Fibroblast of skin of back (primary cell): ENCODE results near the gene MKI67.

Source experiments
- DNase-seq: peaks from one replicate; pipeline ENCODE4 v3.0.0-alpha.2; 2013

MKI67 gene

DNA sequence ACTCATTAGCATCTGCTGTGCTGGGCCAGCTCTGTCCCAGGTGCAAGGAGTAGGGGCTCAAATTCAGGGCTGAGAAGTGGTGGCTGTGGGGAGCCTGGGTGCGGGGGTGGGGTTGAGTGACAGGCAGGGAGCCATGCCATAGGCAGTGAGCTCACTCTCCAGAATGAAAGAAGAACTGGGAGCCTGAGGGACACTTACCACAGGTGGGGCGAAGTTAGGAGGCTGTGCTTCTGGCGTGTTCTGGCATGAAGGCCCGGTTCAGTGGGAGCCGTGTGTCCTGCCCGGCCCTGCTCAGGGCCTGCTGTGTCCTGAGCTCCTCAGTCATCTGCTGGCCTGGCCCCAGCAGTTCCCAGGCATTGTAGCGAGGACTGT lies 62.5 kb downstream of the MKI67 start:
- no peak for DNase-seq

DNA sequence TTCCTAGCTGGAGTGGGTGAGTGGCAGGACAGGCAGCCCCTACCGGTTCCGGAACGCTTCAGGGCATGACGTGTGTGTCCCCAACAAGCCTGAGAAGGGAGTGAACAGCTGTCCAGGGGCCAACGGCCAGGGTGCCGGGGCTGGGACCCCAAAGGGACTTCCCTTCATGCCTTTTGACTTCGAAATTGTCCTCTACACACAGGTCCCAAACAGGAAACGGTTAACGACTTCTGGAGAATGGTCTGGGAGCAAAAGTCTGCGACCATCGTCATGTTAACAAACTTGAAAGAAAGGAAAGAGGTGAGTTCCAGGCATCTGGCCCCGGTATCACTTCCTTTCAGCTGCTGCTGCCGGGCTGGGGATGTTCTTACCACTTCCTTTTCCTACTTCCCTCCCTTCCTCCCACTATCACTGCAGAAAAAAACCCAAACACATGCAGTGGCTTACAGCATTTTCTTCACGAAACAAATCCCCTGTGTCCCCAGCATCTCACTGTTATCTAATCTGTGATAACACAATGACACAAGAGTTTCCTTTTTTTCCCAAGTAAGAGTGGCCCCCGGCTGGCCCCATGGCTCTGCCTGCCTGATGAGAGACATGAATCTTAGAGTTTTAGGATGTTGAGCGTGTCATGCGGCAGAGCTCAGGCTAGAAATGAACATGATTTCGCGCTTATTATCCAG lies 63.2 kb downstream of the MKI67 start:
- no peak for DNase-seq

DNA sequence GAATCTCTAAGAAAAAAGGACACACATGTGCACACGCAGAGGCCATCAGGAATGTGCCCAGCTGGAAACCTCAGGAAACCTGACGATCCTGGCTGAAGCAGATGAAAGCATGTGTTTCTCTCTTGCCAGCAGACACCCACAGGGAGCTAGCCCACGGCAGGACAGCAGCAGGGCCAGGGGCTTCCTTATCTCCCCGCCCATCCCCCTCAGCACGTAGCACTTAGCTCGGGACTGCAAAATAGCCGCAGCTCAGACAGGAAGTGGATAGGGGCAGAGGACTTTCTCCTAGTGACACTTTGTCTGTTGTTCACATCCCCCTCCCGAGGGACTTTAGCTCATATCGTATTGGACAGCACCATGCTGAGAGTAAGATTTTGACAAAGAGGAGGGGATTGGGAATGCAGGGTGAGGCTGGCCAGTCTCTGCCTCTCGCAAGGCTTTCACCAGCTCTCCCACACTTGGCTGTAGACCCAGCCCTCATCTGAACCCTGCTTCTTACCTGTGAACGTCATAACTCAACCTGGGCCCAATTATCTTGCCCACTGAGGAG lies 63.8 kb downstream of the MKI67 start:
- no peak for DNase-seq

DNA sequence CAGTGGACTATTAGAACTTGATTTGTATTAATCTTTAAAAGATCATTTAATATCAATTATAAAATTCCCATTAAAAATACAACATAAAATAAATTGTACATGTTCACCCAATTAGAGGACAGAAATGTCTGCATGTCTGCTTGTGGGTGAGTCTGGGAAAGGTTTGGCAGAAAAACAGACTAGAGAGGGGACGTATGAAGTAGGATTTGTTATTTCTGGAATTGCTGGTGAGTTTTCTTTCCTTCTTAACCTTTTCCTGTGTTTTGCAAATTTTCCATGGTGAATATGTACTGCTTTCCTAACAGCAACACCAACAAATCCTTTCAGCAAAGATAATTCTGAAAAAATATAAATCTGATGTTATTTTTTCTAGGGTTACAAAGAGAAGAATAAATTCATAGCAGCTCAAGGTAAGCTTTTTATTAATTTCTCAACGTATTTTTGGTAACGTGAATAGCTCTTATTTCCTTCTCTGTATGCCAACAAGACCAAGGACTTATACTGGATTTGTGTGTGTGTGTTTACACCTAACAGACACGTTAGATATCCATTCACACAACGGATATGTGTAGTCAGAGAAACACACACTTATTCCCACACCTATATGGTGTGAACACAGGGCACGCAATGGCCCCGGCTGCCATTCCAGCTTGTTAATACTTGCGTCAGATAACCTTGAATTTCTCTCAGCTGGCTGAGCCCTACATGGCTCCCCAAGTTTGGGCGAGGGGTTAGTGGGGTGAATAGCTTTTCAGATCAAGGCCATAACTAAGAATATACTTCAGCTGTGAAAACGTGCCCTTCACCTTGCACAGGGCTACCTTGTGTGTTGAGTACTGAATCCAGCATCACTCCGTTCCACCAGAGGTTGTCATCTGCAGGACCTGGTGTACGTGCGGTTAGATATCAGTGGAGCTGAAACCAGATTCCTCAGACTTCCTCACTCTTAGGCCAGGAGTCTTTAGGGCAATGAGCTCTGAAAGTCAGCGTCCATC lies 64.6 kb downstream of the MKI67 start:
- no peak for DNase-seq

DNA sequence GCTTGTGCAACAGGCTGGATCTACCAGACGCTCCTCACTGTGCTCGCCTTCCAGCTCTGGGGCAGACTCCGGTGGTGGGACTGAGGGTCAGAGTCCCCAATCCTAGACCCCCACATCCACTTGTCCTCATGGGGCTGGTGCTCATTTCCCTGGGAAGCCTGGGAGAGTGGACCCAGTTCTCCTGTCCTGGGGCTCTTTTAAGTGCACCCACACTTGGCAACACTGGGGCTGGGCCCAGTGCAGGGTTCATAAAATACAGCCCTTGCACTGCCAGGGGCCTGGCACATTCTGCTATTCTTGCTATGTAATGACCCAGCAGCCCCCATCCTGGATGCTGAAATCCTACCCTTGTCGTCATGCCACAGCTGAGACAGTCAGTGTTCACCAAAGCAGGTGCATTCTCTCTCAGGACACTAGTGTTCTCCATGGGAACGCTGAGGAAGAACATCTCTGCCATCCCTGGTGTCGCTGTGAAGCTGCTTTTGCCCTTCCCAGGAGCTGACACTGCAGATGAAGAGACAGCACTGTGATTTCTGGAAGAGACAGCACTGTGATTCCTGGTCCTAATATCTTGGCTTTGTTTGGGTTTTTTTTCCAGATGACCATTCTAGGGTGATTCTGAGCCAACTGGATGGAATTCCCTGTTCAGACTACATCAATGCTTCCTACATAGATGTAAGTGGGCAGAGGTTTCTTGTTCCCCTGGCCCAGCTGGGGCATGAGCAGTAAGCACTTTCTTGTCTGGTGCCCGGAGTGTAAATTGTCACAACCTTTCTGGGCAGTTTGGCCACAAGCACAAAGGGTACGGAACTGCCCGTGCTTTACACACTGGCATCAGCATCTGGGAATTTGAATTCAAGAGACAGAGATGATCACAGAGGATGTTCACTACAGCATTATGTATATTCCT lies 65.6 kb downstream of the MKI67 start:
- no peak for DNase-seq

DNA sequence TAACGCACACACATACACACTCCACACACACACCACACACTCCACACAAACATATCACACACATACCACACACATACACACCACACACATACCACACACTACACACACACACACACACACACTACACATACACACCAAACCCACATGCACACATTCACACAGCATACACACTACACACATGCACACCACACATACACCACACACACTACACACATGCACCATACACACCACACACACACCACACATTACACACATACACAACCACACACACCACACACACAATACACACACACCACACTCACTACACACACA lies 66.3 kb downstream of the MKI67 start:
- DNase-seq: no peak

DNA sequence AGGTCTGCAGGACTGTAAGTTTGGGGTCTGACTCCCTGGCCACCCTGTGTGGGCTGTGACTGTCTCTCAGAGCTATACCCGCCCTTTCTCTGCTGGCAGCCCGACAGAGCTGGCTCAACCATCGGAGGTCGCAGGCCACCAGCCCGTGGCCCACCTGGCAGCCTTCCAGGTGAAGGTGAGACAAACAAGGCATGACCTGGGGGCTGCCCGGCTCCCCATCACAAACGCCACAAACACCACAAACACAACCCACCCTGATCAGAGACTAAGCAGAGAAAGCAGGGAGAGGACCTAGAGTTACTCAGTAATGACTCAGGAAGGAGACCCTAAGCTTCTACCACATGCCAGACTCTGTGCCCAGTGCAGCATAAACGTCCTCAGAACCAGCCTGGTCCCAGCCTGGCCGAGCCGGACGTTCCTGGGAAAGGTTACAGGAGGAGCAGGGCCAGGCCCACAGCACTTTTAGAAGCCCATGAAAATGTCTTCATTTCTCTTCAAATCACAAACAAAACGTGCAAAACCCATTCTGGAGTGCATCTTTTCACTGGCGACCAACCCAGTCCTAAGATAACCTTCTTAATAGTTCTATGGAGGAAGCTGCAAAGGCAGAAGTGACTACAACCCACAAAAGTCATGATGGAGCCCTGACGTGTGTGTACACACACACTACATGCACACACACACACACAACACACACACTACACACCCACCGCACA lies 66.8 kb downstream of the MKI67 start:
- DNase-seq: no peak

DNA sequence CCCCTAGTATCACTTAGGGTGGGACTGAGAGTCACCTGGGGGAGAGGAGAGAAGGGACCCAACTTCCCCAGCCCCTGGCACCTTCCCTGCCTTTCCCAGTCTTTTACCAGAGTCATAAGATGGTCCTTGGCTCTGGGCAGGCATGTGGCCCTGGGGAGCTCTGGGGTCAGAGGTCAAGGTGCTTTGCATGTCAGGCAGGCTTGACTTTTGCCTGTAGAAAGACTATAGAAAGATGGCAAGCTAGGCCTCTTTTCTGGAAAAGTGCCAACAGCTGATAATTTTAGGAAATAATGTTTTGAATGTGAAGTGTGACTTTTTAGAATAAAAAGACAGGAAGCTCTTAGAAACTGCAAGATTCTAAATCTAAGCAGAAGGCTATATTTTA lies 67.5 kb downstream of the MKI67 start:
- no peak for DNase-seq

DNA sequence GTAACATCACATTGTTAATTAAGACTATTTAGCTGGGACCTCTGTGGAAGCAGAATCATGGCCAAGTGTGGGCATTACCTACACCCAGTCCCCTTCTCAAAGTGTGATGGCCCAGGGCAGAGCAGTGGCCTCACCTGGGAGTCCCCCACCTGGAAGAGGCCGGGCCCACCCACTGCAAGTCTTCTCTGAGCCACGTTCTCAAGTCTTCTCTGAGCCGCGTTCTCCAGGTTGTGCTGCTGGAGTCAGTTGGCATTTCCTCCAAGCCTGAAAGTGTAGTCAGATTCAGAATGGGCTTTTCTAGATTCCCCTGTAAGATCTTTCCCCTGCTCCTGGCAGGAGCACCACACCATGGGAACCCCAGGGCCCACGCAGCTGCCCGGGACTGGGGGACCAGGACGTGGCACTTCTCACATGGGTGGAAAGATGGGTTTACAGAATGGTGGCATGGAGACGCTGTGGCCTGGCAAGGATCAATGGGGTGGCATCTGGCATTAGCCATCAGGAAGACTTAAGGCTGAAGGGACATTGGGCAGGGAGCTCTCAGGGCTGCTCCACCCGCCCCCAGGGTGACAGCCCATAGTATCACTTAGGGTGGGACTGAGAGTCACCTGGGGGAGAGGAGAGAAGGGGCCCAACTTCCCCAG lies 68.0 kb downstream of the MKI67 start:
- DNase-seq: no peak

DNA sequence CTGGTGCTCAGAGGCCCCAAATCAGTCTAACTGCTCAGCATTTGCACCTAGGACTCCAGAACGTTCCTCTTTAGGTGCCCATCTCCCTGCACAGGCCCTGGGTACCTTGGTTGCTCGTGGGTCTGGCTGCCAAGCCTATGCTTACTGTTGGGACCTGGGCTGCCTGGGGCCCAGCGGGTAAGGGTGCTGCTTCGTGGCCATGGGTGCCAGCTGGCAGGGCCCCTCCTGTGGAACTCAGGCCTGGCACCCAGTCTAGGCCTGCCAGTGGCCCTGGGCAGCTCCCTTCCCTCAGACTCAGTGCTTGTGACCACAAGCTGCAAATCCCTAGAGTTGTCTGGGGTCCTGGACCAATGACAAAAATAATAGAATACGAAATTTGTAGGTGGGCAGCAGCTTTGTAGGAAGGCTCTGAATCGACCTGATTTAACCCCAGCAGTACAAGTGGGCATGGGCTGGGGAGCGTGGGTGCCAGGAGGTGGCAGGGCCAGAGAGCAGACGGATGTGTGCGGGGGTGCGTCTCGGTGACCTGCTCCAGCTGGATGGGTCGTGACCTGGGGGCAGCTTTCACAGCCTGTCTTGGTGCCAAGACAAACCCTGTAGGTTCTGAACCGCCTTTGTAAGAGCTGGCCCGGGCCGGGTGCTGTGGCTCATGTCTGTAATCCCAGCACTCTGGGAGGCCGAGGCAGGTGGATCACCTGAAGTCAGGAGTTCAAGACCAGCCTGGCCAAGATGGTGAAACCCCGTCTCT lies 69.7 kb downstream of the MKI67 start:
- DNase-seq: no peak

DNA sequence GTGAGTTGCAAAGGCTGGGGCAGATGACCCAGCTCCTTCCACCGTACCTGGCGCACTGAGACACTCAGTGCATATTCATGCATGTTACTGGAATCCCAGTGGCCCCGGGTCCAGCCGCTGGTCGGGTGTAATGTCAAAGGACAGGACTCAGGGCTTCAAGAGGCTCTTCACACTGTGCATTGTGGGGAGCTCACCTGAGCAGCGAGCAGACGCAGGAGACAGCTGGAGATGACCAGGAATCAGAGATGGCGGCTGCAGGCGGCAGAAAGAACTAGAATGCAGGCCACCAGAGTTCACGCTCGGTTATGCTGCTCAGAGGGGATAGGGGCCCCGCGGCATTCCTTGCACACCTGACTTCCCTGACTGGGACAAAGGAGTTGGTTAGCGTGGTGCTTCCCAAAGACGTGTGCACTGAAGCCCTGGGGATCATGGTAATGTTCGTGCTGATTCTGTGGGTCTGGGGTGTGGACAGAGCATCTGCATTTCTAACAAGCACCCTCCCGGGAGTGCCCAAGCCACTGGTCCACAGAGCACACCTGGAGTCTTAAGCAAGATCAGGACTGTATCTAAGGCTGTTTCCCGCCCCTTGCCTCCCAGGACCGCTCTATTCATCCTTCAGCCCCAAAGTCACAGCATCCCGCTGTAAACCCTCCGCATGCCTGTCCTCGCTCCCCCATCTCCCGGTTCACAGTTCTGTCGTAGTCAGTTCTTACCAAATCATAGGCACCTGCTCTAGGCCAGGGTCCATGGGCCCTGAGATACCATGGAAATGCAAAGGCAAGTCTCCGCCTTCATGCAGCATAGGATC lies 71.0 kb downstream of the MKI67 start:
- DNase-seq: no peak

DNA sequence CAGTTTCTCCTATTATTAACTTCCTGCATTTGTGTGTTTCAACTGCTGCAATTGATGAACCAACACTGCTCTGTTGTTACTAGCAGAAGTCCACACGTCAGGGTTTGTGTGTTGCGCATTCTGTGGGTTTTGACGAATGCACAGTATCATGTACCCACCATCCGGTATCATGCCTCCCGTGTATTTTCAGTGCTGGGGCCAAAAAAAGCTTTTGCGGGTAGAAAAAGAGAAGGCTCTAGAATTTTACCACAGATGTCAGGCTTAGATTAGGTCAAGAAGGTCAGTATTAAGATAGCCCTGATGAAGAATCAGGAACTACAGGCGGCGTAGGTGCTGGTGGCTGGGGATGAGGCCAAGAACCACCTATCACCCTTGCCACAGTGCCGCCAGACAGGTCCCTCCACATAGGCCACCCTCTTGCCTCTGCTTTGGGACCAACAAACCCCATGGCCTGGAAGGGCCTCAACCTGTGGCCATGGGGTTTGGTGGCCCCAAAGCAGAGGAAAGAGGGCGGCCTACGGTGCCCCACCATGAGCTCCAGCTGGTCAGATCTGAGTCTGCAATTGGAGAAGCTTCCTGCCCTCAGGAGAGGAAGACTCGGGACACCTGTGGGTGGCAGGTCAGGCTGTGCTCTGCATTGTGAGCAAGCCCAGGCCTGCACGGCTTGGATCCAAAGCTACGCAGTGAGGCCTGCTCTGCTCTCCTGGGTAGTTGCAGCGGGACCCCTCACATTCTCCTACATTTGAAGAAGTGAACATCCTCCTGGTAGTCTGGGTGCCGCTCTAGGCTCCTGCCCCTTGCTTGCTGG lies 71.9 kb downstream of the MKI67 start:
- no peak for DNase-seq

DNA sequence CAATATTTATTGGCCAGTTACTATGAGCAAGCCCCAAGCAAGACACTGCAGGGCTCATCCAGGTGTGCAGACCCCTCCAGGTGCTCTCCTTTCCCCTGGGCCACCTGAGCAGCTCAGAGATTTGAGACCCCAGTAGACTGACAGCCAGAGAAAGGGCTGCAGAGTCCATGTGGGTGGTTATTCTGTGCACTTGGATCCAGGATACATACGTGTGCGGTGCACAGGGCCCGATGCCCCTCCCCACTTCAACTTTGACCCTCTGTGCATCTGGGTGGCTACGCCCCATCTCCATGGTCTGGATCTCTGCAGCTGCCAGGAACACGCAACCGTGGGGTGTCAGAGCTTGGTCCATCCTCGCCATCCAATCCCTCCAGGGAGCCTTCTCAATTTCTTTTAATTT lies 72.9 kb downstream of the MKI67 start:
- DNase-seq: no peak

DNA sequence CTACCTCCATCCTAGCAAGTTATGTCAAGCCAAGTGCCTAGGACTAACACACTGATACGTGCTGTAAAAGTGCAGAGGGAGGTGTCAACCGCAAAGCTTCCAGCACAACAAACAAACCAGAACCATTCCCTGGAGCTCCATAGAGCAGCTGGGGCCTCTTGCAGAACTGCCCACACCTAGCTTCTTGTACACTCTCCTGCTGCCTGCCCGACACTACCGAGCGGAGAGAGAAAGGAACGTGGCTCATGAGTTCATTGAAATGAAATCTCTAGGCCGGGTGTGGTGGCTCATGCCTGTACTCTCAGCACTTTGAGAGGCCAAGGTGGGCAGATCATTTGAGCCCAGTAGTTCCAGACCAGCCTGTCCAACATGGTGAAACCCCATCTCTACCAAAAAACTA lies 73.5 kb downstream of the MKI67 start:
- no peak for DNase-seq

DNA sequence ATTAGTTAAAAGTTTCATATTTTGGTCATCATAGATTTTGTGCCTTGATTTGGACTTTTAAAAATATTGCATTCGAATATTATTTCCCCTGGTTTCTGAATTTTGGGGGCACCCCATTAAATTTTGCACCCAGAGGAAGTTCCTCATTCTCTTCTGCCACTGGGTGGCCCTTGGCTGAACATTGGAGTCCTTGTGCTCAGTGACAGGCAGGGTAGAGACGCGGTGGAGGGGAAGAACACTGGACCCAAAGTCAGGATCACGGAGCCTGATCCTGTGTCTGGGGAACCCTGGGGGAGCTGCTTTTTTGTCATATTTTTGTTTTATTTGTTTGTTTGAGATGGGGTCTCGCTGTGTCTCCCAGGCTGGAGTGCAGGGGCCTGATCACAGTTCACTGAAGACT lies 74.7 kb downstream of the MKI67 start:
- no peak for DNase-seq

DNA sequence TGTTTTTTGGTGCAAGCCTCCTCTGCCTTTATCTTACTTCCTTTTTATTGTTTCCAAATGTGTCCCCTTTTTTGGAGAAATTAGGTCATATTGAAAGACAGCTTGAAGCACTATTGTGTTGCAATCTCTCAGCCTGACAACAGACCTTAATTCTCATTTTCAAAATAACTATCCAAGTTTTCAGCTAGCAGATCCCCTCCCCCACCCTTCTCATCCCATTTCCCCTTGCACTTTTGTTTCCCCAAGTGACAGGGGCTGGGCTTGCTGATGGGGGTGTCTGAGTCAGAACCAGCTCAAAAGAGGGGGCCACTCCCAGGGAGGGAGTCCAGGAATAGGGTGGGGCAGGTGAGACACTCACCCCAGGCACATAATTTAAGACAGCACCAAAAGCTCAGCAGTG lies 75.3 kb downstream of the MKI67 start:
- no peak for DNase-seq

DNA sequence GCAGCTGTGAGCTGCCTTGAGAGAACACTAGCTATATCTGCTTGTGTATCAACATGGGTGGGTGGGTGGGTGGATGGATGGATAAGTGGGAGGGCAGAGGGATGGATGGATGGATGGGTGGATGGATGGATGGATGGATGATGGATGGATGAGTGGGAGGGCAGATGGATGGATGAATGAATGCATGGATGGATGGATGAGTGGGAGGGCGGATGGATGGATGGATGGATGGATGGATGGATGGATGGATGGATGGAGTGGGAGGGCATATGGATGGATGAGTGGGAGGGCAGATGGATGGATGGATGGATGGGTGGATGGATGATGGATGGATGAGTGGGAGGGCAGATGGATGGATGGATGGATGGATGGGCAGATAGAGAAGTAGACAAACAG lies 76.1 kb downstream of the MKI67 start:
- no peak for DNase-seq

DNA sequence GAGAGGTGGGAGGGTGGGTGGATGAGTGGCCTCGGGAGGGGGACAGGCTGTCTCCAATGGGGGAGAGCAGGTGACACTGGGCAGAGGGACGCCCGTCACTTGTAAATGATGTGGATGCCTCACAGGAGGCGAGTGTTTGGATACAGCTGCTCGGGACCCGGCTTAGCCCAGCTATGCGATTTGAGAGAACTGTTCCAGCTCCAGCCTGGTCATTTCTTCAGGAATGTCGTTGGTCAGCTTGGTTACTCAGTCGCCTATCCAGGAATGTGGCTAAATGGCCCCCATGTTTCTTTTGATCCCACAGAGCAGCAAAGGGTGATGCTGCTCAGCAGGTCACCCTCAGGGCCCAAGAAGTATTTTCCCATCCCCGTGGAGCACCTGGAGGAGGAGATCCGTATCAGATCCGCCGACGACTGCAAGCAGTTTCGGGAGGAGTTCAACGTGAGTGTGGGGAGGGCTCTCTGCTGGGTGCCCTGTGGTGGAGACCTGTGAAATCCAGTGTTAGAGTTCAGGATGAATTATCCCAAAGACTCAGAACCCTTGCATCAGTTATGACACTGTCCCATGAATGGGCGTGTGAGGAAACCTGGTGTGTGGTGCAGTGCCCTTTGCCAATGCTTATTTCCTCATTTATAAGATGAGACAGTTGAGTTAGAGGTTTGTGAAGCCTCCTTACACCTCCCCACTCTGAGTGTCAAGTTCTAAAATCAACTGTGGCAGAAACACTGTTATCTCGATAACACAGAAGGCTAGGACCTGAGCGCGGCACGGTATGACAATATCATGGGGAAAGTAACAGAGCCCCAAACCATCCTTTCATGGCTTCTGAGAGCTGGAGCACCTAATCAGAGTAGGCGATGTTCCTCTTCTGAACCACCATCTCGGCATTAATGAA lies 76.8 kb downstream of the MKI67 start:
- no peak for DNase-seq
